CD4-positive, alpha-beta T cell (primary cell): Measurements from ENCODE around the gene ARMC7. TPM values are rescaled to one million over a fixed set of nuclear protein-coding genes. Genes with fewer than 3 reads are reported as not detected.
"Not testable (repeated sequence)": the region's sequence is repeated elsewhere in the genome, so short reads cannot be mapped to it uniquely, and the experiment has no call there.

Source experiments
- ATAC-seq: fragments of 200-7000 bp; cut with Tn5 transposase; one replicate; pipeline ENCODE4 v1.10.0; 2022; ENCODE audit warnings: mild to moderate bottlenecking; ENCODE audit not compliant: poor library complexity
- CTCF ChIA-PET: fragments of 350-600 bp; sonication (Branson Sonifier 250); formaldehyde crosslinking; loops from one replicate; lab custom pipeline; 2021; ENCODE audit warnings: antibody characterized with exemption, inconsistent platforms; lab: Charles Lee
- POLR2A ChIA-PET: fragments of 350-600 bp; sonication (Branson Sonifier 250); formaldehyde crosslinking; loops from one replicate; lab custom pipeline; 2021; ENCODE audit warnings: antibody characterized with exemption, inconsistent platforms; lab: Charles Lee
- DNase-seq, 14 experiments: peaks; one replicate each; pipeline ENCODE4 v3.0.0-alpha.2; 2013 to 2020; ENCODE audit warnings: mixed read lengths in 2 of 14
- H3K27ac ChIP-seq, 2 donors: one replicate each; pipeline versions ENCODE4 v1.5.1 to v1.7.0; 2013; ENCODE audit warnings: low read length in 2 of 2, low read depth in 1 of 2, mild to moderate bottlenecking in 1 of 2
- H3K27me3 ChIP-seq, 2 experiments: 1 replicate in 1 of 2; 2 replicates in 1 of 2; pipeline versions ENCODE4 v1.6.1 to v1.7.0; 2013; ENCODE audit warnings: low read length in 2 of 2, control low read depth in 1 of 2, mild to moderate bottlenecking in 1 of 2, moderate library complexity in 1 of 2; ENCODE audit not compliant: insufficient read depth in 2 of 2, control insufficient read depth in 1 of 2
- H3K36me3 ChIP-seq: one replicate; pipeline ENCODE4 v1.6.1; 2013; ENCODE audit warnings: low read length, control low read depth; ENCODE audit not compliant: insufficient read depth
- H3K4me1 ChIP-seq: one replicate; pipeline ENCODE4 v1.6.1; 2013; ENCODE audit warnings: low read length, control low read depth; ENCODE audit not compliant: insufficient read depth
- H3K4me3 ChIP-seq: one replicate; pipeline ENCODE4 v1.5.1; 2013; ENCODE audit warnings: mild to moderate bottlenecking, low read length, moderate library complexity
- H3K9me3 ChIP-seq, 2 experiments: 1 replicate in 1 of 2; 2 replicates in 1 of 2; pipeline versions ENCODE4 v1.6.1 to v1.7.0; 2013; ENCODE audit warnings: low read length in 2 of 2, mild to moderate bottlenecking in 2 of 2, control low read depth in 1 of 2, moderate library complexity in 1 of 2; ENCODE audit not compliant: control insufficient read depth in 1 of 2, insufficient read depth in 1 of 2
- H3K27ac Mint-ChIP-seq: one replicate; pipeline ENCODE4 v1.8.0; 2020; ENCODE audit warnings: mixed read lengths
- H3K27me3 Mint-ChIP-seq: one replicate; pipeline ENCODE4 v1.8.0; 2021; ENCODE audit warnings: mixed read lengths
- H3K36me3 Mint-ChIP-seq: one replicate; pipeline ENCODE4 v1.8.0; 2021; ENCODE audit warnings: low read depth, mixed read lengths
- H3K4me1 Mint-ChIP-seq: one replicate; pipeline ENCODE4 v1.8.0; 2021; ENCODE audit warnings: low read depth, mixed read lengths
- H3K4me3 Mint-ChIP-seq: one replicate; pipeline ENCODE4 v1.8.0; 2020; ENCODE audit warnings: mild to moderate bottlenecking, mixed read lengths
- H3K9me3 Mint-ChIP-seq: one replicate; pipeline ENCODE4 v1.8.0; 2020; ENCODE audit warnings: mixed read lengths
- intact Hi-C, 2 experiments: fragments of 100-400 bp; cut with DNase I in 1 of 2; cut with micrococcal nuclease in 1 of 2; formaldehyde crosslinking; loops; one replicate each; pipeline versions ENCODE4 v1.15.1 to v1.9.0; 2023 to 2025; cut with DNase I, micrococcal nuclease
- total RNA-seq, 174 experiments: library from RNA in 2 of 174; stranded (reverse) in 2 of 174; gene quantifications; one replicate each; pipeline ENCODE4 v1.2.3 and lab custom pipeline; 2021 to 2026
- TF ChIP-seq, protein P1 (sequence below): fragments of 200-600 bp; IDR thresholded peaks from one replicate; pipeline ENCODE4 v1.8.0; 2022; ENCODE audit warnings: antibody characterized with exemption, mild to moderate bottlenecking

The ARMC7 gene
- total RNA-seq, 2 experiments from 2014 or later = 4.1 to 4.8 TPM

- no peak overlapping the region for H3K4me3 Mint-ChIP-seq
- ChIA-PET CTCF (interaction anchor here (0.7 kb wide), 1 partner anchor 21 kb away, joined by 3 read pairs; no protein-coding TSS in a partner anchor), POLR2A (no interaction called here)
- Histone ChIP-seq H3K4me1 (peaks cover 16% of the 10 kb centered on the region), H3K4me3 (no peak overlapping the region), H3K27me3 (no peaks in the 10 kb centered on the region), H3K36me3 (peaks cover 2% of the 10 kb centered on the region), H3K9me3 (no peaks in the 10 kb centered on the region), H3K27ac (peak overlapping the region in 1 of 2 donors; percentile 29)
- no peaks in the 10 kb centered on the region for H3K9me3 Mint-ChIP-seq
- peak overlapping the region; percentile 49 for H3K27ac Mint-ChIP-seq
- DNase-seq (no peak), ATAC-seq (no peak)
- H3K36me3 Mint-ChIP-seq = peaks cover 7% of the 10 kb centered on the region
- H3K27me3 Mint-ChIP-seq = no peaks in the 10 kb centered on the region
- TF ChIP-seq, protein P1, sequence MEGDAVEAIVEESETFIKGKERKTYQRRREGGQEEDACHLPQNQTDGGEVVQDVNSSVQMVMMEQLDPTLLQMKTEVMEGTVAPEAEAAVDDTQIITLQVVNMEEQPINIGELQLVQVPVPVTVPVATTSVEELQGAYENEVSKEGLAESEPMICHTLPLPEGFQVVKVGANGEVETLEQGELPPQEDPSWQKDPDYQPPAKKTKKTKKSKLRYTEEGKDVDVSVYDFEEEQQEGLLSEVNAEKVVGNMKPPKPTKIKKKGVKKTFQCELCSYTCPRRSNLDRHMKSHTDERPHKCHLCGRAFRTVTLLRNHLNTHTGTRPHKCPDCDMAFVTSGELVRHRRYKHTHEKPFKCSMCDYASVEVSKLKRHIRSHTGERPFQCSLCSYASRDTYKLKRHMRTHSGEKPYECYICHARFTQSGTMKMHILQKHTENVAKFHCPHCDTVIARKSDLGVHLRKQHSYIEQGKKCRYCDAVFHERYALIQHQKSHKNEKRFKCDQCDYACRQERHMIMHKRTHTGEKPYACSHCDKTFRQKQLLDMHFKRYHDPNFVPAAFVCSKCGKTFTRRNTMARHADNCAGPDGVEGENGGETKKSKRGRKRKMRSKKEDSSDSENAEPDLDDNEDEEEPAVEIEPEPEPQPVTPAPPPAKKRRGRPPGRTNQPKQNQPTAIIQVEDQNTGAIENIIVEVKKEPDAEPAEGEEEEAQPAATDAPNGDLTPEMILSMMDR = no peak
- peaks cover 8% of the 10 kb centered on the region for H3K4me1 Mint-ChIP-seq
- intact Hi-C loops = no loop called here
Observed at GRCh38 chr17:75135452-75135851, 25.7 kb downstream of the ARMC7 start.

GRCh38 chr17:75135946-75136345 is 26.2 kb downstream of the ARMC7 start:
- Mint-ChIP-seq H3K4me1 (peaks cover 8% of the 10 kb centered on the region), H3K4me3 (no peak overlapping the region), H3K36me3 (peaks cover 6% of the 10 kb centered on the region), H3K27ac (peak overlapping the region; percentile 49), H3K27me3 (no peaks in the 10 kb centered on the region), H3K9me3 (no peaks in the 10 kb centered on the region)
- intact Hi-C loops = no loop called here
- ATAC-seq (no peak), DNase-seq (no peak)
- Histone ChIP-seq H3K4me3 (no peak overlapping the region), H3K4me1 (peaks cover 16% of the 10 kb centered on the region), H3K27me3 (no peaks in the 10 kb centered on the region), H3K9me3 (no peaks in the 10 kb centered on the region), H3K36me3 (peaks cover 2% of the 10 kb centered on the region), H3K27ac (no peak overlapping the region)
- TF ChIP-seq, protein P1 = no peak
- CTCF ChIA-PET = interaction anchor here (0.7 kb wide), 1 partner anchor 22 kb away, joined by 3 read pairs; no protein-coding TSS in a partner anchor
- POLR2A ChIA-PET = no interaction called here

DNA sequence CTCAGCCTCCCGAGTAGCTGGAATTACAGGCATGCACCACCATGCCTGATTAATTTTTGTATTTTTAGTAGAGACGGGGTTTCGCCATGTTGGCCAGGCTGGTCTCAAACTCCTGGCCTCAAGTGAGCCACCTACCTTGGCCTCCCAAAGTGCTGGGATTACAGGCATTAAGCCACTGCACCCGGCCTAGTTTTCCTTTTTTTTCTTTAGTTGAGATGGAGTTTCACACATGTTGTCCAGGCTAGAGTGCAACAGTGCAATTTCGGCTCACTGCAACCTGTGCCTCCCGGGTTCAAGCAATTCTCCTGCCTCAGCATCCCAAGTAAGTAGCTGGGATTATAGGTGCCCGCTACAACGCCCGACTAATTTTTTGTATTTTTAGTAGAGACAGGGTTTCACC is 28.0 kb downstream of the ARMC7 start:
- H3K9me3 ChIP-seq, H3K4me3 ChIP-seq, H3K4me3 Mint-ChIP-seq, DNase-seq, H3K36me3 Mint-ChIP-seq, POLR2A ChIA-PET, intact Hi-C loops, H3K27me3 ChIP-seq, ATAC-seq, H3K36me3 ChIP-seq, H3K27ac ChIP-seq, H3K27me3 Mint-ChIP-seq, H3K27ac Mint-ChIP-seq, H3K9me3 Mint-ChIP-seq: not testable (repeated sequence)
- CTCF ChIA-PET = interaction anchor here (1.2 to 1.5 kb wide), 2 partner anchors 23 to 24 kb away, joined by 5 to 11 read pairs; no protein-coding TSS in a partner anchor
- H3K4me1 ChIP-seq = peaks cover 15% of the 10 kb centered on the region
- H3K4me1 Mint-ChIP-seq = peaks cover 16% of the 10 kb centered on the region

- ChIA-PET POLR2A (no interaction called here), CTCF (interaction anchor here (1.5 kb wide), 1 partner anchor 25 kb away, joined by 5 read pairs; no protein-coding TSS in a partner anchor)
- Histone ChIP-seq H3K9me3 (no peaks in the 10 kb centered on the region), H3K36me3 (peaks cover 13% of the 10 kb centered on the region), H3K27me3 (no peaks in the 10 kb centered on the region), H3K4me3 (no peak overlapping the region), H3K27ac (no peak overlapping the region), H3K4me1 (peaks cover 15% of the 10 kb centered on the region)
- ATAC-seq = no peak
- DNase-seq = no peak
- intact Hi-C loops = no loop called here
- Mint-ChIP-seq H3K27ac (no peak overlapping the region), H3K9me3 (no peaks in the 10 kb centered on the region), H3K4me1 (peaks cover 16% of the 10 kb centered on the region), H3K36me3 (peaks cover 7% of the 10 kb centered on the region), H3K27me3 (no peaks in the 10 kb centered on the region), H3K4me3 (no peak overlapping the region)
- TF ChIP-seq, protein P1 = no peak
Observed at GRCh38 chr17:75138519-75138918, 28.8 kb downstream of the ARMC7 start.
